Prostate gland (tissue), 2 donors: Measurements from ENCODE around the gene SOX12.

ENCODE experiments used
- CTCF ChIP-seq, 4 experiments: fragments of 200-600 bp in 2 of 4; fragments of 450-650 bp in 2 of 4; sonication (generic) in 2 of 4; IDR thresholded peaks; 1 replicate in 3 of 4; 2 replicates in 1 of 4; pipeline ENCODE4 v1.5.1; 2016 to 2019; ENCODE audit warnings: antibody characterized with exemption in 4 of 4, mild to moderate bottlenecking in 2 of 4, moderate library complexity in 2 of 4
- POLR2A ChIP-seq: fragments of 450-650 bp; IDR thresholded peaks from one replicate; pipeline ENCODE4 v1.6.1; 2016; ENCODE audit warnings: antibody characterized with exemption, mild to moderate bottlenecking
- POLR2AphosphoS5 ChIP-seq: sonication (generic); formaldehyde crosslinking; IDR thresholded peaks from one replicate; pipeline ENCODE4 v1.6.1; 2017; ENCODE audit warnings: antibody characterized with exemption

- TF ChIP-seq POLR2AphosphoS5 (no peak), CTCF (IDR thresholded peaks at IDR 0.05) (no peak), POLR2A (no peak)
These were observed 19.6 kb upstream of the SOX12 start for GRCh38 chr20:305745-306144.
